Tibial artery (tissue), 4 donors: ENCODE measurements around the gene MAGOHB.
A peak's percentile ranks its signal among the peaks of the same experiment; 100 is the strongest.
"Not testable (repeated sequence)": the region's sequence is repeated elsewhere in the genome, so short reads cannot be mapped to it uniquely, and the experiment has no call there.

ENCODE experiments used
- DNase-seq, 2 donors: peaks; one replicate each; pipeline ENCODE4 v3.0.0-alpha.2; 2019
- H3K27ac ChIP-seq, 2 donors: fragments of 200-600 bp; sonication (generic) in 1 of 2; 1 replicate in 1 of 2; 2 replicates in 1 of 2; pipeline ENCODE4 v1.5.1; 2018 to 2019; ENCODE audit warnings: mild to moderate bottlenecking in 1 of 2
- H3K27me3 ChIP-seq, 2 donors: fragments of 200-600 bp; sonication (generic) in 1 of 2; one replicate each; pipeline versions ENCODE4 v1.5.1 to v1.6.0; 2016 to 2019
- H3K36me3 ChIP-seq, 3 donors: fragments of 200-600 bp; sonication (generic) in 2 of 3; one replicate each; pipeline ENCODE4 v1.5.1; 2016 to 2019; ENCODE audit warnings: mild to moderate bottlenecking in 2 of 3
- H3K4me1 ChIP-seq, 4 donors: fragments of 200-600 bp; sonication (generic) in 2 of 4; 1 replicate in 3 of 4; 2 replicates in 1 of 4; pipeline ENCODE4 v1.5.1; 2016 to 2019
- H3K4me3 ChIP-seq, 2 donors: fragments of 200-600 bp; sonication (generic) in 1 of 2; 1 replicate in 1 of 2; 2 replicates in 1 of 2; pipeline ENCODE4 v1.5.1; 2018 to 2019; ENCODE audit warnings: mild to moderate bottlenecking in 2 of 2
- H3K9me3 ChIP-seq, 3 donors: fragments of 200-600 bp; sonication (generic) in 1 of 3; one replicate each; pipeline ENCODE4 v1.5.1; 2016 to 2019
- CTCF ChIP-seq, 2 experiments: fragments of 200-600 bp in 1 of 2; fragments of 450-650 bp in 1 of 2; IDR thresholded peaks; one replicate each; pipeline ENCODE4 v1.5.1; 2017 to 2019; ENCODE audit warnings: antibody characterized with exemption in 2 of 2, mild to moderate bottlenecking in 1 of 2, moderate library complexity in 1 of 2
- intact Hi-C: fragments of 100-400 bp; cut with DNase I; formaldehyde crosslinking; loops from one replicate; pipeline ENCODE4 v1.15.0; 2023; ENCODE audit warnings: low total_unique reads

Gene MAGOHB

GRCh38 chr12:10613349-10614055 lies at the start of gene MAGOHB:
Gene MAGOHB (minus strand): TSS chr12:10613609. CDS start chr12:10613532, 77 bp downstream.
- intact Hi-C loops = loop anchor here (5.0 to 10.0 kb wide), 2 partner anchors 111 to 139 kb away; partner anchors contain the start of gene YBX3
- H3K36me3 ChIP-seq = peaks cover 5 to 18% (median 9%) of the 10 kb centered on the region in 3 donors
- H3K27ac ChIP-seq = peak within 1 kb of the TSS; percentile 84 to 89
- peak; percentile 93 to 97 for DNase-seq
- H3K4me1 ChIP-seq = peaks cover 0 to 25% (median 10%) of the 10 kb centered on the region in 4 donors
- TF ChIP-seq CTCF (IDR thresholded peaks at IDR 0.05) = peak in 1 of 2 experiments; percentile 14
- H3K4me3 ChIP-seq = peak within 1 kb of the TSS; percentile 66 to 76
- H3K9me3 ChIP-seq = no peaks in the 10 kb centered on the region
- no peaks in the 10 kb centered on the region for H3K27me3 ChIP-seq

DNA sequence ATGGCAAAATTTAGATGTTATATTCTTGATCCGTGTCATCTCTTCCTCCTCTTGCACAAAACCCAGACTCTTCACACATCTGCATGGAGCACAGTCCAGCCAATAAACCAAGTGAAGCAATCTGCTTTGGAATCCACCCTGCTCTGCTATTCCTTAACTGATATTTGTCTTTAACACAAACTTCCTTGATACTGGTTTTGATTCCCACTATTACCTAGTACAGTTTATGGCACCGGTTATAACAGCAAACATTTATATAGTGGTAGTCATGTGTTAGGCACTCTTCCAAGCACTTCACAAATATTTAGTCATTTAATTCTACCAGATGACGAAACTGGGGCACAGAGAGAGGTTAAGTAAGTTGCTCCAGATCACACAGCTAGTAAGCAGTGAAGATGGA lies 47.9 kb upstream of the MAGOHB start:
- Histone ChIP-seq H3K27ac (no peak overlapping the region), H3K4me1 (no peaks in the 10 kb centered on the region), H3K9me3 (no peaks in the 10 kb centered on the region), H3K27me3 (peaks cover 0 to 4% of the 10 kb centered on the region in 2 donors), H3K36me3 (no peaks in the 10 kb centered on the region), H3K4me3 (no peak overlapping the region)
- intact Hi-C loops = no loop called here
- DNase-seq = no peak
- no peak for TF ChIP-seq CTCF (IDR thresholded peaks at IDR 0.05)

DNA sequence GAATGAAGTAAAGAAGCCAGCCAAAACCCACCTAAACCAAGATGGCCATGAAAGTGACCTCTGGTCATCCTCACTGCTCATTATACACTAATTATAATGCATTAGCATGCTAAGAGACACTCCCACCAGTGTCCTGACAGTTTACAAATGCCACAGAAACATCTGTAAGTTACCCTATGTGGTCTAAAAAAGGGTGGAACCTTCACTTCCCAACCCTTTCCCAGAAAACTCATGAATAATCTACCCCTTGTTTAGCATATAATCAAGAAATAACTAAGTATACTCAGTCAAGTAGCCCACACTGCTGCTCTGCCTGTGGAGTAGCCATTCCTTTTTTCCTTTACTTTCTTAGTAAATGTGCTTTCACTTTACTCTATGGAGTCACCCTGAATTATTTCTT lies 40.6 kb upstream of the MAGOHB start:
- DNase-seq = no peak
- intact Hi-C loops = no loop called here
- no peaks in the 10 kb centered on the region for H3K4me1 ChIP-seq
- H3K27ac ChIP-seq = no peak overlapping the region
- no peak for TF ChIP-seq CTCF (IDR thresholded peaks at IDR 0.05)
- no peak overlapping the region for H3K4me3 ChIP-seq
- no peaks in the 10 kb centered on the region for H3K9me3 ChIP-seq
- no peaks in the 10 kb centered on the region for H3K36me3 ChIP-seq
- H3K27me3 ChIP-seq = no peaks in the 10 kb centered on the region

DNA sequence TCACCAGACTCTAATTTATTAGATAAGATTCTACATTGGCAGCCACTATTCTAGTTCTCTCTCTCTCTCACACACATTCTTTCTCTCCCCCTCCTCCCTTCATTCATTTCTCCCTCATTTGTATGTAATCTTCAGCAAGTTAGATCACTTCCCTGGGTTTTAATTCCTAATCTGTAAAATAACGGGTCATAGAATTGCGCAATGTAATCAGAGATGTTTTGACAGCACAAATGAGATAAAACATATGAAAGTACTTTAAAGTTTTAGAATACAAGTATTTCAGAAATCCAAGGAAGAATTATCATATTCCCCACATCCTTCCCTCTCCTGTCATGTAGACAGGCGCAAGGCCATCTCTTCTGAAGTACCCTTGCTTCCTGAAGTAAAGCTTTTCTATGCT lies 38.8 kb upstream of the MAGOHB start:
- Histone ChIP-seq H3K4me1 (no peaks in the 10 kb centered on the region), H3K36me3 (no peaks in the 10 kb centered on the region), H3K27ac (no peak overlapping the region), H3K4me3 (no peak overlapping the region), H3K27me3 (no peaks in the 10 kb centered on the region), H3K9me3 (peaks cover 0 to 2% (median 0%) of the 10 kb centered on the region in 3 donors)
- no peak for TF ChIP-seq CTCF (IDR thresholded peaks at IDR 0.05)
- intact Hi-C loops = no loop called here
- DNase-seq = no peak

GRCh38 chr12:10646576-10646975 lies 33.2 kb upstream of the MAGOHB start:
- H3K27me3 ChIP-seq, H3K4me3 ChIP-seq, DNase-seq, intact Hi-C loops, H3K36me3 ChIP-seq, H3K4me1 ChIP-seq, H3K27ac ChIP-seq: not testable (repeated sequence)
- peaks cover 0 to 14% (median 13%) of the 10 kb centered on the region in 3 donors for H3K9me3 ChIP-seq

GRCh38 chr12:10645910-10646309 lies 32.5 kb upstream of the MAGOHB start:
- TF ChIP-seq CTCF (IDR thresholded peaks at IDR 0.05) = no peak

More at GRCh38 chr12:10645910-10646309, 32.5 kb upstream of the MAGOHB start:
- Histone ChIP-seq H3K4me3 (no peak overlapping the region), H3K36me3 (no peaks in the 10 kb centered on the region), H3K27me3 (no peaks in the 10 kb centered on the region), H3K9me3 (peaks cover 0 to 14% (median 13%) of the 10 kb centered on the region in 3 donors), H3K27ac (no peak overlapping the region), H3K4me1 (no peaks in the 10 kb centered on the region)
- no peak for DNase-seq
- intact Hi-C loops = no loop called here
